ENCODE results near the gene PAK6.
A peak's percentile ranks its signal among the peaks of the same experiment; 100 is the strongest.

Gene PAK6

DNA sequence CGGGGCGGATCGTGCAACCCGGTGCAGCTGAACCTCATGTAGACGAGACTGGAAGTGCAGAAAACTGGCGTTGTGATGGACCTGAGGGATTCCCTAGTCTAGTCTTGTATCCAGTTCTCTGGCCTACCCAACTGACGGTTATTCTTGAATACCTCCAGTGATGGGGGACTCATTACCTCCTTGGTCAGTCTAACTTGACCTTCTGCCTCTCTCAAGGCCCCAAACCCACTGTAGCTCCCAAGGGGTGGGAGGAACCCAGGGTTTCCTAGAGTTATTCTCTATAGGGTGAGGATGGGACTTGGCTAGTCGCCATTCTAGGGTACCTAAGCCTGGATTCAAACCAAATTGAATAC, 11.4 kb downstream of the PAK6 start:
- DNase-seq (ENCODE audit: low read depth), result no peak
- H3K4me3 ChIP-seq (ENCODE audit: control insufficient read depth, low read depth, low read length), result no peak overlapping the region
- TF ChIP-seq, protein P1, sequence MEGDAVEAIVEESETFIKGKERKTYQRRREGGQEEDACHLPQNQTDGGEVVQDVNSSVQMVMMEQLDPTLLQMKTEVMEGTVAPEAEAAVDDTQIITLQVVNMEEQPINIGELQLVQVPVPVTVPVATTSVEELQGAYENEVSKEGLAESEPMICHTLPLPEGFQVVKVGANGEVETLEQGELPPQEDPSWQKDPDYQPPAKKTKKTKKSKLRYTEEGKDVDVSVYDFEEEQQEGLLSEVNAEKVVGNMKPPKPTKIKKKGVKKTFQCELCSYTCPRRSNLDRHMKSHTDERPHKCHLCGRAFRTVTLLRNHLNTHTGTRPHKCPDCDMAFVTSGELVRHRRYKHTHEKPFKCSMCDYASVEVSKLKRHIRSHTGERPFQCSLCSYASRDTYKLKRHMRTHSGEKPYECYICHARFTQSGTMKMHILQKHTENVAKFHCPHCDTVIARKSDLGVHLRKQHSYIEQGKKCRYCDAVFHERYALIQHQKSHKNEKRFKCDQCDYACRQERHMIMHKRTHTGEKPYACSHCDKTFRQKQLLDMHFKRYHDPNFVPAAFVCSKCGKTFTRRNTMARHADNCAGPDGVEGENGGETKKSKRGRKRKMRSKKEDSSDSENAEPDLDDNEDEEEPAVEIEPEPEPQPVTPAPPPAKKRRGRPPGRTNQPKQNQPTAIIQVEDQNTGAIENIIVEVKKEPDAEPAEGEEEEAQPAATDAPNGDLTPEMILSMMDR (IDR thresholded peaks at IDR 0.05; ENCODE audit: control insufficient read depth, insufficient read depth, low read depth, low read length, missing control alignments), result no peak

DNA sequence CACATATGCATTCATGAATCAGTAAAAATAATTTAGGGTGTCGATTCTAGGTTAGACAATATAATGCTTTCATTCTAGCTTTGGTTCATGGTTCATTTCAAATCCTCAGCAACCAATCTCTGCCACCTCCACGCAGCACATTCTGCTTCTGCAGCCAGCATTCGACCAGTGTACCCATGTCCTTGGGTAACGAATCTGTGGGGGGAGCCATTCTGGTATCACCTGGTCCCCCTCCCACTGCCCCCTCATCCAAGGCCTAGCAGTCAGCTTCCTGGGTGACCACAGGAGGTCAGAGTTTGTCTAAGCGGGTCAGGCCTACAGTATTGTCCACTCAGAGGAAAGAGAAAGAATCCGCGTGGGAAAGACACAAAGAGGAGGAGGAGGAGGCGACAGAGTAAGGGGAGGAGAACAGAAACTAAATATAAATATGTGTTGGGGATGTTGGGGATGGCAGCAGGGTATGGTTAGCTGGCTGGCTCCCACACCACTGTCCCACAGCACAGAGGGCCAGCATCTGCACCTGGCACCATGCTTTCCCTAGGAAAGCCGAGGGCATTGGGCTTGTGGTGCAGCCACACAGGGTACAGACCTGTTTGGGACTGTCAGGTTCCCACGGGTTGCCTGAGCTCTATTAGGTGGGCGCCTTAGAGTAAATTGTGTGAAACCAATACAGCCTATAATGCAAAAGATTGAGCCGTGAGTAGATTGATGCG, 12.1 kb downstream of the PAK6 start:
- DNase-seq (ENCODE audit: low read depth), result no peak

DNA sequence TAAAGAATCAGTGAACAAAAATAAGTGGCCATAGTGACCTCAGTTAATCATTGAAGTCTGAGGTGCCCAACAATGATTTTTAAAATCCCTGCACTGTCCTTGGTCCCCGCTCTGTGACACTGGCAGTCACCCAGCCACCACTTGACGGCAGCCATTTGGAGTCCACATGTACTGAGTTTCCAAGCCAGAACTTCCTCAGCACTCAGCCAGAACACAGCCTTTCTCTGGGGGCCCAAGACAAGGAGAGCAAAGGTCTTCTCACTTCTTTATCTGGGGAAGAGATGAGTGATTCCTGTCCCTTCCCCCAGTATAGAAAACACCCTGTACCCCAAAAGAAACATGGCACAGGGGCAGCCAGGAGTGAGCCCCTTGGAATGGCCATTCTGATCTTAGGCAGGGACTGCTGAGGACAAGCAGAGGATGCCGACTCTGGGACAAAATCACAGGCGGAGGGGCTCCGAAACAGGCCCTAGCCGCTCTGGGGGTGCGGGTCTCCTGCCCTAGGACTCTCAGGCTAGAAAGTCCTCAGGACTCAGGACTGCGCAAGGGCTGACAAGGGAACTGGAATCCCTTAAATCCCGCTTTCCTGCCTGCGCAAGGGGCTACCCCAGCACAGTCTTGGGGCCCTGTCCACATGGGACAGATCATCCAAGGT, 12.8 kb downstream of the PAK6 start:
- H3K4me3 ChIP-seq (ENCODE audit: control insufficient read depth, low read depth, low read length), result no peak overlapping the region
- DNase-seq (ENCODE audit: low read depth), result no peak

More for the DNA sequence above, 12.1 kb downstream of the PAK6 start:
- H3K4me3 ChIP-seq (ENCODE audit: control insufficient read depth, low read depth, low read length), result no peak overlapping the region
- TF ChIP-seq, protein P1 (IDR thresholded peaks at IDR 0.05; ENCODE audit: control insufficient read depth, insufficient read depth, low read depth, low read length, missing control alignments), result no peak

DNA sequence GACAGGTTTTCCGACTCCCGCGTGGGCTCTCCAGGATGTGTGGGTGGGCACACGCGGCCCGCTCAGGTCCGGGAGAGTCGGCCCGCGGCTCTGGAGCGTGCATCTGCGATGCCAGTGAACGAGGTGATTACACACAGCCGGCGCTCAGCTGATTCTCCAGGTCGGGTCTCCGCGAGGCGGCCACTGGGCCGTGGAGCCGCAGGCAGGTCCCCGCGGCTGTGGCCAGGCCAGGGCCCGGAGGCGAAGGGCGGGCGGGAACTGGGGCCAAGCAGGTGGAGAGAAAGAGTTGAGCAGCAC, 13.2 kb downstream of the PAK6 start:
- TF ChIP-seq, protein P1 (IDR thresholded peaks at IDR 0.05; ENCODE audit: control insufficient read depth, insufficient read depth, low read depth, low read length, missing control alignments), result no peak
- no peak overlapping the region for H3K4me3 ChIP-seq (ENCODE audit: control insufficient read depth, low read depth, low read length)
- no peak for DNase-seq (ENCODE audit: low read depth)

More for the DNA sequence above, 12.8 kb downstream of the PAK6 start:
- TF ChIP-seq, protein P1 (IDR thresholded peaks at IDR 0.05; ENCODE audit: control insufficient read depth, insufficient read depth, low read depth, low read length, missing control alignments), result no peak

DNA sequence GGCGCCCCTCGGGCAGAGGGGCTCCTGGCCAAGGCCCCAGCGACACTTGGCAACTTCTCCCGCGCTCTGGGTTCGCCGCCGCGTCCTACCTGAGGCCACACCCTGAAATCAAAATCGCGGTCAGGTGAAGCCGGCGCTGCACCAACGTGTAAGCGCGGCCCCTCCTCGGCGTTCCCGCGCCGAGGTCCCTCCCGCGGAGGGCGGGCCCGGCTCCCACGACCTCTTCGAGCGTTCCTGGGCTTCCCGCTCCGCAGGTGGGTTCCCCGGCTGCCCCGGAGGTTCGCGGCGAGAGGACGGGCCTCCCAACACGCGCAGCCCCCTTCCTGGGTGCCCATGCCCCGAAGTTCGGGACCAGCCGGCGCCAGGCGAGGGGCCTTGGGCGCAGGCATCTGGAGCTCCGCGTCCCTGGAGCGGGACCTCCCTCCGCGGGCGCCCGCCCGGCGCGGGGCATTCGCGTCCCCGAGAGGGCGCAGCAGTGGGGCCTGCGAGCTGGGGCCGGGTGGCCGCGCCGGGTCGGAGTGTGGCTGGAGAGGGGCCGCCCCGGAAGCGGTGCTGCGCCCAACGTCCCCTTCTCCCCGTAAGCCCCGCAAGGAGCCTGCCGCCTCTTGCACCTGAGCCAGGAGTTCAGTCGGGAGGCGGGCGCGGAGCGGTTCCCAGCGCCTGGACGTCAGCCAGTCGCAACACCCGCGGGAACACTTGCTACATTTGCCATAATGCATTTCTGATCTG, 13.7 kb downstream of the PAK6 start:
- peak overlapping the region; percentile 42 for H3K4me3 ChIP-seq (ENCODE audit: control insufficient read depth, low read depth, low read length)

DNA sequence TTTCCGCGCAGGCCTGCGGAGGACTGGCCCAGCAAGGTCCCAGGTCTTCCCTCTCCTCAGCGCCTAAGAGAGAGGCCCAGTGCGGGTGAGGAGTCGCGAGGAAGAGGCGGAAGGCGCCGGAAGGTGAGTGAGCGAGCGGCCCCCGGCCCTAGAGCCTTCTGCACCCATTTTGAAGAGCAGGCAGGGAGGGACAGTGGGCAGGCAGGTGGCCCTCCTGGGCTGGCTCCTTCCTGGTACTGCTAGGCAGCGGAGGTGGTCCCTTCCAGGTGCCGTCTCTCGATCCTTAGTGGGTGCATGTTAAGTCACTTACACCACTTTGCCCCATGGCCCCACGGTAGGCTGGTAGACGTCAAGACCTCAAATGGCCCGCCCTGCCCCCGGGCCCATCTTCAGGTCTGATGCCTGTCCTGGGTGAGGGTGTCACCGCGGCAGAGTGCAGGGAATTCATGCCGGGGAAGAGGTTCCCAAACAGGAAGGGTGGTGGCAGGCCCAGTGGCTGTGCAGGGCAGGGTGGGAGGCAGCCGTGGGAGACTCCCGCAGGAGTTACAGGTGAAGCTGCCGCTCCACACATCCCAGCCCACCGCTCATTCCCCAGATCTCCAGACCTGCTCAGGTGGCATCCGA, 14.4 kb downstream of the PAK6 start:
- TF ChIP-seq, protein P1 (IDR thresholded peaks at IDR 0.05; ENCODE audit: control insufficient read depth, insufficient read depth, low read depth, low read length, missing control alignments), result no peak
- H3K4me3 ChIP-seq (ENCODE audit: control insufficient read depth, low read depth, low read length), result peak overlapping the region; percentile 42
- DNase-seq (ENCODE audit: low read depth), result no peak

More for the DNA sequence above, 13.7 kb downstream of the PAK6 start:
- TF ChIP-seq, protein P1 (IDR thresholded peaks at IDR 0.05; ENCODE audit: control insufficient read depth, insufficient read depth, low read depth, low read length, missing control alignments), result no peak
- DNase-seq (ENCODE audit: low read depth), result no peak

Measured in AG09309 (cell line).